ENCODE results near the gene VASP.

The VASP gene

DNA sequence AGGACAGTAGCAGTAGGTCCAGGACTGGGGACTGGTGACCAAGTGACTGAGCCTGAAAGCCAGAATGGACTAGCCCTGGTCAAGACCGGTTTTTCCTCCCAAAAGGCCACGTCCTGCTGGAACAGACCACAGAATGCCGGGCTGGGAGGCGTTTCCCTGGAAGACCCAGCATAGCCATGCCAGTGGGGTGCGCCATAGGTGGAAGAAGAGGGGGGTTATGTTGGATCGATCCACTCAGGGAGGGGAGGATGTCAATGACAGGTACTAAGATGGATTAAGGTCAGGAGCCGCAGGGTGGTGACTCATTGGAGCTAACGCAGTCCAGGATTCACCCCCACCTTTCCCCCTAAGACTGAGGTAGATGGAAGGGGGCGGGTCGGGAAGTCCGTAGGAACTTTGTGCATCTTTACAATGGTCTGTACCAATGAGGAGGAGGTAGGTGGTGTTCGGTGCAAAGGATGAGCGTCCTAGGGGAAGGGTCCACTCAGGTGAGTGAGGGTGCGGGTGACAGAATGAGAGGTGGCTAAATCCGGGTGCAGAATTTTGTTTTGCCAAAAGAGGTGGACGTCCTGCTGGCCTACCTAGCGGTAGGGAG, 21.0 kb downstream of the VASP start:
- Histone ChIP-seq H3F3A (ENCODE audit: low read depth) (no peaks in the 10 kb centered on the region), H3K79me2 (ENCODE audit: insufficient read depth, low read length) (no peaks in the 10 kb centered on the region), H2AFZ (ENCODE audit: low read length) (no peak overlapping the region), H3K4me1 (ENCODE audit: insufficient read depth, low read length, poor library complexity, severe bottlenecking) (no peaks in the 10 kb centered on the region), H4K20me1 (ENCODE audit: insufficient read depth, low read length, poor library complexity, severe bottlenecking) (peaks cover 6% of the 10 kb centered on the region), H3K36me3 (ENCODE audit: insufficient read depth, low read length) (peaks cover 43% of the 10 kb centered on the region), H3K27me3 (ENCODE audit: insufficient read depth, low read length, poor library complexity, severe bottlenecking) (no peaks in the 10 kb centered on the region), H3K9me3 (ENCODE audit: insufficient read depth, low read depth, low read length) (0 out of 2 replicates have a peak, but pooled peaks cover 3% of the 10 kb centered on the region), H3K9me2 (replicated peaks; ENCODE audit: low read depth, low read length) (no peaks in the 10 kb centered on the region), H3K4me3 (ENCODE audit: low read length, poor library complexity, severe bottlenecking) (no peak overlapping the region), H3K9ac (ENCODE audit: low read depth, low read length, poor library complexity, severe bottlenecking) (no peak overlapping the region), H3K4me2 (ENCODE audit: low read depth, low read length, poor library complexity, severe bottlenecking) (no peak overlapping the region)
- TF ChIP-seq EZH2phosphoT487 (IDR thresholded peaks at IDR 0.05; ENCODE audit: borderline replicate concordance): no peak
- TF ChIP-seq, protein P1, sequence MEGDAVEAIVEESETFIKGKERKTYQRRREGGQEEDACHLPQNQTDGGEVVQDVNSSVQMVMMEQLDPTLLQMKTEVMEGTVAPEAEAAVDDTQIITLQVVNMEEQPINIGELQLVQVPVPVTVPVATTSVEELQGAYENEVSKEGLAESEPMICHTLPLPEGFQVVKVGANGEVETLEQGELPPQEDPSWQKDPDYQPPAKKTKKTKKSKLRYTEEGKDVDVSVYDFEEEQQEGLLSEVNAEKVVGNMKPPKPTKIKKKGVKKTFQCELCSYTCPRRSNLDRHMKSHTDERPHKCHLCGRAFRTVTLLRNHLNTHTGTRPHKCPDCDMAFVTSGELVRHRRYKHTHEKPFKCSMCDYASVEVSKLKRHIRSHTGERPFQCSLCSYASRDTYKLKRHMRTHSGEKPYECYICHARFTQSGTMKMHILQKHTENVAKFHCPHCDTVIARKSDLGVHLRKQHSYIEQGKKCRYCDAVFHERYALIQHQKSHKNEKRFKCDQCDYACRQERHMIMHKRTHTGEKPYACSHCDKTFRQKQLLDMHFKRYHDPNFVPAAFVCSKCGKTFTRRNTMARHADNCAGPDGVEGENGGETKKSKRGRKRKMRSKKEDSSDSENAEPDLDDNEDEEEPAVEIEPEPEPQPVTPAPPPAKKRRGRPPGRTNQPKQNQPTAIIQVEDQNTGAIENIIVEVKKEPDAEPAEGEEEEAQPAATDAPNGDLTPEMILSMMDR (conservative IDR thresholded peaks at IDR 0.05; ENCODE audit: low read length): no peak

DNA sequence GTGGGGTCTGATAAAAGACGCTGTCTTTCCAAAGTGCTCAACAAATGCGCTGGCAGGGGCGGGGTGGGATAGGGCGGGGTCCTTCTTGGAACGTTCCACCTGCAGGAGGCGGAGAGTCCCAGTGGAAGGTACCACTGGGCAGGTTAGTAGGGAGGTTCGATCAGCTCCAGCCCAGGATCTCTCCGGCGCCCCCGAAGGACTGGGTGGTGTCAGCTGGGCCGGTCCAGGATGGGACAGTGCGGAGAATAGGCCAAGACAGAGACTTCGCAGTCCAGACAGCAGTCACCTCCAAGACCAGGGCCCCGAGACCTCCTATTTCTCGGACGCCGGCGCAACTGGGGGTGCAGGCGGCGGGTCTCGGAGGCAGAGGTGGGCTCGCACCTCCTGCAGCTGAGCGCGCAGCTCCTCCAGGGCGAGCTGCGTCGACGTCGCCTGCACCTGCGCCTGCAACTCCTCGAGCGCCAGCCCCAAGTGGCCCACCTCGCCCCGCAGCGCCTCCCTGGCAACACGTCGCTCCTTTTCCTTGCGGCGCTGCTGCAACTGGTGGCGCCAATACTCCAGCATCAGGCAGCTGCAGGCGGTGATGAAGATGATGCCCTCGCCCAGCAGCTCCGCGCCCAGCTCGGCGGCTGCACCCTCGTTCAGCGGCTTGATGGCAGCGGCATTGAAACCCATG, 21.6 kb downstream of the VASP start:
- no peak overlapping the region for H2AFZ ChIP-seq (ENCODE audit: low read length)
- H3K27me3 ChIP-seq (ENCODE audit: insufficient read depth, low read length, poor library complexity, severe bottlenecking): no peaks in the 10 kb centered on the region
- no peaks in the 10 kb centered on the region for H3K4me1 ChIP-seq (ENCODE audit: insufficient read depth, low read length, poor library complexity, severe bottlenecking)
- H3K36me3 ChIP-seq (ENCODE audit: insufficient read depth, low read length): peaks cover 38% of the 10 kb centered on the region
- 0 out of 2 replicates have a peak, but pooled peaks cover 3% of the 10 kb centered on the region for H3K9me3 ChIP-seq (ENCODE audit: insufficient read depth, low read depth, low read length)
- no peaks in the 10 kb centered on the region for H3K79me2 ChIP-seq (ENCODE audit: insufficient read depth, low read length)
- H3K4me2 ChIP-seq (ENCODE audit: low read depth, low read length, poor library complexity, severe bottlenecking): no peak overlapping the region
- H3K9ac ChIP-seq (ENCODE audit: low read depth, low read length, poor library complexity, severe bottlenecking): no peak overlapping the region
- peaks cover 6% of the 10 kb centered on the region for H4K20me1 ChIP-seq (ENCODE audit: insufficient read depth, low read length, poor library complexity, severe bottlenecking)
- H3K4me3 ChIP-seq (ENCODE audit: low read length, poor library complexity, severe bottlenecking): no peak overlapping the region
- no peaks in the 10 kb centered on the region for H3K9me2 ChIP-seq (replicated peaks; ENCODE audit: low read depth, low read length)
- TF ChIP-seq, protein P1 (conservative IDR thresholded peaks at IDR 0.05; ENCODE audit: low read length): no peak
- no peak for TF ChIP-seq EZH2phosphoT487 (IDR thresholded peaks at IDR 0.05; ENCODE audit: borderline replicate concordance)
- no peaks in the 10 kb centered on the region for H3F3A ChIP-seq (ENCODE audit: low read depth)

DNA sequence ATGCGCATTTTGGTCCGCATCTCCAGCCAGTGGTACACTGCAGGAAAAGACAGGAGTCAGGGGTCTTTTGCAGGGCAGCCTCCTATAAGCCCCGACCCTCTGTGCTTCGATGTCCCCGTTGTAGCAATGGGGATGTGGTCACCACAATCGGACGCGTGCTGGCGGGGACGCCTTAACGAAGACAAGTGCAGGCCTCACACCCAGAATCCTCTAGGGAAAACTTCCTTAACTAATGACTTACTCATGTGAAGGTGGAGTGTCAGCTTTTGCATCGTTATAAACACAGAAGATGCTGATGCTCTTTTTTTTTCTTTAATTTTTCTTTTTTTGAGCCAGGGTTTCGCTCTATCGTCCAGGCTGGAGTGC, 22.1 kb downstream of the VASP start:
- no peak overlapping the region for H3K4me3 ChIP-seq (ENCODE audit: low read length, poor library complexity, severe bottlenecking)
- no peak overlapping the region for H3K9ac ChIP-seq (ENCODE audit: low read depth, low read length, poor library complexity, severe bottlenecking)

More for the DNA sequence above, 22.1 kb downstream of the VASP start:
- no peaks in the 10 kb centered on the region for H3K9me2 ChIP-seq (replicated peaks; ENCODE audit: low read depth, low read length)
- H3K36me3 ChIP-seq (ENCODE audit: insufficient read depth, low read length): peaks cover 33% of the 10 kb centered on the region
- 0 out of 2 replicates have a peak, but pooled peaks cover 3% of the 10 kb centered on the region for H3K9me3 ChIP-seq (ENCODE audit: insufficient read depth, low read depth, low read length)
- H4K20me1 ChIP-seq (ENCODE audit: insufficient read depth, low read length, poor library complexity, severe bottlenecking): peaks cover under 1% of the 10 kb centered on the region
- no peak overlapping the region for H3K4me2 ChIP-seq (ENCODE audit: low read depth, low read length, poor library complexity, severe bottlenecking)
- H3F3A ChIP-seq (ENCODE audit: low read depth): no peaks in the 10 kb centered on the region
- H3K79me2 ChIP-seq (ENCODE audit: insufficient read depth, low read length): no peaks in the 10 kb centered on the region
- no peak overlapping the region for H2AFZ ChIP-seq (ENCODE audit: low read length)
- H3K4me1 ChIP-seq (ENCODE audit: insufficient read depth, low read length, poor library complexity, severe bottlenecking): no peaks in the 10 kb centered on the region
- no peak for TF ChIP-seq EZH2phosphoT487 (IDR thresholded peaks at IDR 0.05; ENCODE audit: borderline replicate concordance)
- TF ChIP-seq, protein P1 (conservative IDR thresholded peaks at IDR 0.05; ENCODE audit: low read length): no peak
- H3K27me3 ChIP-seq (ENCODE audit: insufficient read depth, low read length, poor library complexity, severe bottlenecking): no peaks in the 10 kb centered on the region
